C4-2B (cell line): Measurements from ENCODE around the gene PSMD4.

ENCODE experiments used
- H3K27ac ChIP-seq: fragments of 450-650 bp; 2 replicates; pipeline ENCODE4 v1.5.1; 2017
- ZFX ChIP-seq: fragments of 450-650 bp; IDR thresholded peaks from 2 replicates; pipeline ENCODE4 v1.6.1; 2017
- TF ChIP-seq, protein P1 (sequence below): fragments of 450-650 bp; conservative IDR thresholded peaks from 2 replicates; pipeline ENCODE4 v1.5.1; 2017; ENCODE audit warnings: mild to moderate bottlenecking

PSMD4 gene

GRCh38 chr1:151286619-151287340 lies 32.2 kb downstream of the PSMD4 start:
- no peak overlapping the region for H3K27ac ChIP-seq
- TF ChIP-seq ZFX = no peak
- TF ChIP-seq, protein P1, sequence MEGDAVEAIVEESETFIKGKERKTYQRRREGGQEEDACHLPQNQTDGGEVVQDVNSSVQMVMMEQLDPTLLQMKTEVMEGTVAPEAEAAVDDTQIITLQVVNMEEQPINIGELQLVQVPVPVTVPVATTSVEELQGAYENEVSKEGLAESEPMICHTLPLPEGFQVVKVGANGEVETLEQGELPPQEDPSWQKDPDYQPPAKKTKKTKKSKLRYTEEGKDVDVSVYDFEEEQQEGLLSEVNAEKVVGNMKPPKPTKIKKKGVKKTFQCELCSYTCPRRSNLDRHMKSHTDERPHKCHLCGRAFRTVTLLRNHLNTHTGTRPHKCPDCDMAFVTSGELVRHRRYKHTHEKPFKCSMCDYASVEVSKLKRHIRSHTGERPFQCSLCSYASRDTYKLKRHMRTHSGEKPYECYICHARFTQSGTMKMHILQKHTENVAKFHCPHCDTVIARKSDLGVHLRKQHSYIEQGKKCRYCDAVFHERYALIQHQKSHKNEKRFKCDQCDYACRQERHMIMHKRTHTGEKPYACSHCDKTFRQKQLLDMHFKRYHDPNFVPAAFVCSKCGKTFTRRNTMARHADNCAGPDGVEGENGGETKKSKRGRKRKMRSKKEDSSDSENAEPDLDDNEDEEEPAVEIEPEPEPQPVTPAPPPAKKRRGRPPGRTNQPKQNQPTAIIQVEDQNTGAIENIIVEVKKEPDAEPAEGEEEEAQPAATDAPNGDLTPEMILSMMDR = no peak

GRCh38 chr1:151287341-151287699 lies 32.8 kb downstream of the PSMD4 start:
- no peak overlapping the region for H3K27ac ChIP-seq

GRCh38 chr1:151287767-151288500 lies 33.4 kb downstream of the PSMD4 start:
- TF ChIP-seq, protein P1 = no peak
- TF ChIP-seq ZFX = no peak
- no peak overlapping the region for H3K27ac ChIP-seq

More at GRCh38 chr1:151287341-151287699, 32.8 kb downstream of the PSMD4 start:
- TF ChIP-seq ZFX = no peak
- TF ChIP-seq, protein P1 = no peak

GRCh38 chr1:151288502-151288901 lies 34.0 kb downstream of the PSMD4 start:
- no peak for TF ChIP-seq ZFX
- TF ChIP-seq, protein P1 = no peak
- H3K27ac ChIP-seq = no peak overlapping the region

DNA sequence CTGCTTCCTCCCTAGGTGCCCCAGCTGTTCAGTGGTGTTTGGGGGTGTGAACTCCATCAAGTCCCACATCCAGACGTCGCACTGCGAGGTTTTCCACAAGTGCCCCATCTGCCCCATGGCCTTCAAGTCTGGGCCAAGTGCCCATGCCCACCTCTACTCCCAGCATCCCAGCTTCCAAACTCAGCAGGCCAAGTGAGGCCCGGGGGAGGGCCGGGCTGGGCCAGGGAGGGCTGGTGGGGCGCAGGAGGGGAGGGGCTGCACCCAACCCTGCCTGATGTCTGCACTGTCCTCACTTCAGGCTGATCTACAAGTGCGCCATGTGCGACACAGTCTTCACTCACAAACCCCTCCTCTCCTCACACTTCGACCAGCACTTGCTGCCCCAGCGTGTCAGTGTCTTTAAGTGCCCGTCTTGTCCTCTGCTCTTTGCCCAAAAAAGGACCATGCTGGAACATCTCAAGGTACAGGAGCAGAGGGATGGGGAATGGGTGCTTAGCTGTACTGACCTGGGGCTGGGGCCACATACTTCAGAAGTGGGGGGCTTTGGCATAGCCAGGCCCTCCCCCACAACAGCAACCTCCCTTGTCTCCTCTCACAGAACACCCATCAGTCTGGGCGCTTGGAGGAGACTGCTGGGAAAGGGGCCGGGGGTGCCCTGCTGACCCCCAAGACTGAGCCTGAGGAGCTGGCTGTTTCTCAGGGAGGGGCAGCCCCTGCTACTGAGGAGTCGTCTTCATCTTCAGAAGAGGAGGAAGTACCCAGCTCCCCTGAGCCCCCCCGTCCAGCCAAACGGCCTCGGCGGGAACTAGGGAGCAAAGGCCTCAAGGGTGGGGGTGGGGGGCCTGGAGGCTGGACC lies 34.8 kb downstream of the PSMD4 start:
- TF ChIP-seq ZFX = no peak
- TF ChIP-seq, protein P1 = no peak
- H3K27ac ChIP-seq = no peak overlapping the region

GRCh38 chr1:151289991-151290708 lies 35.6 kb downstream of the PSMD4 start:
- no peak for TF ChIP-seq ZFX
- TF ChIP-seq, protein P1 = no peak
- no peak overlapping the region for H3K27ac ChIP-seq
